HL-60 (cell line): ENCODE measurements around the gene TRAPPC12.

Experiments used
- GABPA ChIP-seq: IDR thresholded peaks from 2 replicates; pipeline ENCODE4 v1.6.1; 2012; ENCODE audit warnings: low read depth
- POLR2AphosphoS5 ChIP-seq: IDR thresholded peaks from 2 replicates; pipeline ENCODE4 v1.6.1; 2012; ENCODE audit warnings: low read depth
- SPI1 ChIP-seq: IDR thresholded peaks from 2 replicates; pipeline ENCODE4 v1.6.1; 2012; ENCODE audit warnings: low read depth, mild to moderate bottlenecking, borderline replicate concordance
- TF ChIP-seq, protein P1 (sequence below): IDR thresholded peaks from one replicate; pipeline ENCODE4 v1.5.1; 2011; ENCODE audit warnings: low read length, control low read depth, inconsistent platforms; ENCODE audit not compliant: insufficient read depth
- TF ChIP-seq, protein P2 (sequence below): IDR thresholded peaks from 2 replicates; pipeline ENCODE4 v1.6.1; 2012; ENCODE audit warnings: low read depth; ENCODE audit not compliant: insufficient replicate concordance

DNA sequence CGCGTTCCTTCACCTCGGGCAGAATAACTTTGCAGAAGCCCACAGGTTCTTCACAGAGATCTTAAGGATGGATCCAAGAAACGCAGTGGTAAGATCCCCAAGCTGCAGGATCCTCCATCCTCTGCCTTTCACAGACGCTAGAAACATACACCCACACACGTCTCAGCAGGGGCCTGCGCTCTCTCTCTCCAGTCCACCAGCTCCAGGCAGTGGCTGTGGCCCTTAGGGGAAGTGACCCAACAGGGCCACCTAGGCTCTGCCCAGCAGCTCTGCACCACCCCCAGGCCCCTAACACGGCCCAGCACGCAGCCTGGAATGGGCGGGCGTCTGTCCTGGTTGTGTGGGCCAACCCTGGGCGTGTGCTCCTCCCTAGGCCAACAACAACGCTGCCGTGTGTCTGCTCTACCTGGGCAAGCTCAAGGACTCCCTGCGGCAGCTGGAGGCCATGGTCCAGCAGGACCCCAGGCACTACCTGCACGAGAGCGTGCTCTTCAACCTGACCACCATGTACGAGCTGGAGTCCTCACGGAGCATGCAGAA is 99.4 kb downstream of the TRAPPC12 start:
- TF ChIP-seq, protein P1, sequence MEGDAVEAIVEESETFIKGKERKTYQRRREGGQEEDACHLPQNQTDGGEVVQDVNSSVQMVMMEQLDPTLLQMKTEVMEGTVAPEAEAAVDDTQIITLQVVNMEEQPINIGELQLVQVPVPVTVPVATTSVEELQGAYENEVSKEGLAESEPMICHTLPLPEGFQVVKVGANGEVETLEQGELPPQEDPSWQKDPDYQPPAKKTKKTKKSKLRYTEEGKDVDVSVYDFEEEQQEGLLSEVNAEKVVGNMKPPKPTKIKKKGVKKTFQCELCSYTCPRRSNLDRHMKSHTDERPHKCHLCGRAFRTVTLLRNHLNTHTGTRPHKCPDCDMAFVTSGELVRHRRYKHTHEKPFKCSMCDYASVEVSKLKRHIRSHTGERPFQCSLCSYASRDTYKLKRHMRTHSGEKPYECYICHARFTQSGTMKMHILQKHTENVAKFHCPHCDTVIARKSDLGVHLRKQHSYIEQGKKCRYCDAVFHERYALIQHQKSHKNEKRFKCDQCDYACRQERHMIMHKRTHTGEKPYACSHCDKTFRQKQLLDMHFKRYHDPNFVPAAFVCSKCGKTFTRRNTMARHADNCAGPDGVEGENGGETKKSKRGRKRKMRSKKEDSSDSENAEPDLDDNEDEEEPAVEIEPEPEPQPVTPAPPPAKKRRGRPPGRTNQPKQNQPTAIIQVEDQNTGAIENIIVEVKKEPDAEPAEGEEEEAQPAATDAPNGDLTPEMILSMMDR = no peak
- TF ChIP-seq, protein P2, sequence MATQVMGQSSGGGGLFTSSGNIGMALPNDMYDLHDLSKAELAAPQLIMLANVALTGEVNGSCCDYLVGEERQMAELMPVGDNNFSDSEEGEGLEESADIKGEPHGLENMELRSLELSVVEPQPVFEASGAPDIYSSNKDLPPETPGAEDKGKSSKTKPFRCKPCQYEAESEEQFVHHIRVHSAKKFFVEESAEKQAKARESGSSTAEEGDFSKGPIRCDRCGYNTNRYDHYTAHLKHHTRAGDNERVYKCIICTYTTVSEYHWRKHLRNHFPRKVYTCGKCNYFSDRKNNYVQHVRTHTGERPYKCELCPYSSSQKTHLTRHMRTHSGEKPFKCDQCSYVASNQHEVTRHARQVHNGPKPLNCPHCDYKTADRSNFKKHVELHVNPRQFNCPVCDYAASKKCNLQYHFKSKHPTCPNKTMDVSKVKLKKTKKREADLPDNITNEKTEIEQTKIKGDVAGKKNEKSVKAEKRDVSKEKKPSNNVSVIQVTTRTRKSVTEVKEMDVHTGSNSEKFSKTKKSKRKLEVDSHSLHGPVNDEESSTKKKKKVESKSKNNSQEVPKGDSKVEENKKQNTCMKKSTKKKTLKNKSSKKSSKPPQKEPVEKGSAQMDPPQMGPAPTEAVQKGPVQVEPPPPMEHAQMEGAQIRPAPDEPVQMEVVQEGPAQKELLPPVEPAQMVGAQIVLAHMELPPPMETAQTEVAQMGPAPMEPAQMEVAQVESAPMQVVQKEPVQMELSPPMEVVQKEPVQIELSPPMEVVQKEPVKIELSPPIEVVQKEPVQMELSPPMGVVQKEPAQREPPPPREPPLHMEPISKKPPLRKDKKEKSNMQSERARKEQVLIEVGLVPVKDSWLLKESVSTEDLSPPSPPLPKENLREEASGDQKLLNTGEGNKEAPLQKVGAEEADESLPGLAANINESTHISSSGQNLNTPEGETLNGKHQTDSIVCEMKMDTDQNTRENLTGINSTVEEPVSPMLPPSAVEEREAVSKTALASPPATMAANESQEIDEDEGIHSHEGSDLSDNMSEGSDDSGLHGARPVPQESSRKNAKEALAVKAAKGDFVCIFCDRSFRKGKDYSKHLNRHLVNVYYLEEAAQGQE = no peak
- TF ChIP-seq POLR2AphosphoS5 = no peak
- TF ChIP-seq SPI1 = no peak
- TF ChIP-seq GABPA = no peak
